ENCODE measurements around the gene KIF21A. TPM values are rescaled to one million over a fixed set of nuclear protein-coding genes. Genes with fewer than 3 reads are reported as not detected.
A peak's percentile ranks its signal among the peaks of the same experiment; 100 is the strongest.

The KIF21A gene
- total RNA-seq, 2 donors from 2014 or later = 32.3 to 35.3 TPM

DNA sequence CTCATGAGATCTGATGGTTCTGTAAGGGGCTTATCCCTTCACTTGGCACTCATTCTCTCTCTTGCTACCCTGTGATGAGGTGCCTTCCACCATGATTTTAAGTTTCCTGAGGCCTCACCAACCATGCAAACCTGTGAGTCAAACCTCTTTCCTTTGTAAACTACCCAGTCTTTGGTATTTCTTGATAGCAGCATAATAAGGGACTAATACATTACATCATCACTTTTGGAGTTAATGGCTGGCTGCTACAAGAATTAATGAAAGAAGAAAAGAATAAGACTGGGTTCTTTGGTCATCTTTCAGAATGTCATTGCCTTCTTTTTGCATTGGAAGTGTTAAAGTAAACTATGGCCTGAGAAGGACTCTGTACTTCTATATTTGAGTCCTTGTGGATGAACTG lies 5.1 kb upstream of the KIF21A start:
- no peaks in the 10 kb centered on the region for H3K27me3 ChIP-seq (ENCODE audit: control insufficient read depth, insufficient read depth, low read length, poor library complexity, severe bottlenecking)
- H3K4me1 ChIP-seq (ENCODE audit: control insufficient read depth, insufficient read depth, low read length) = peaks cover 3% of the 10 kb centered on the region
- Mint-ChIP-seq H3K27ac (no peak overlapping the region), H3K4me3 (no peak overlapping the region), H3K27me3 (ENCODE audit: insufficient read depth) (no peaks in the 10 kb centered on the region), H3K4me1 (peaks cover 18% of the 10 kb centered on the region), H3K36me3 (ENCODE audit: low read depth) (no peaks in the 10 kb centered on the region), H3K9me3 (no peaks in the 10 kb centered on the region)
- H3K27ac ChIP-seq (ENCODE audit: low read depth, low read length) = no peak overlapping the region
- H3K36me3 ChIP-seq (ENCODE audit: control insufficient read depth, insufficient read depth, low read length) = no peaks in the 10 kb centered on the region
- H3K9ac ChIP-seq (ENCODE audit: extremely low read depth, low read length, poor library complexity, severe bottlenecking) = no peak overlapping the region
- TF ChIP-seq, protein P1, sequence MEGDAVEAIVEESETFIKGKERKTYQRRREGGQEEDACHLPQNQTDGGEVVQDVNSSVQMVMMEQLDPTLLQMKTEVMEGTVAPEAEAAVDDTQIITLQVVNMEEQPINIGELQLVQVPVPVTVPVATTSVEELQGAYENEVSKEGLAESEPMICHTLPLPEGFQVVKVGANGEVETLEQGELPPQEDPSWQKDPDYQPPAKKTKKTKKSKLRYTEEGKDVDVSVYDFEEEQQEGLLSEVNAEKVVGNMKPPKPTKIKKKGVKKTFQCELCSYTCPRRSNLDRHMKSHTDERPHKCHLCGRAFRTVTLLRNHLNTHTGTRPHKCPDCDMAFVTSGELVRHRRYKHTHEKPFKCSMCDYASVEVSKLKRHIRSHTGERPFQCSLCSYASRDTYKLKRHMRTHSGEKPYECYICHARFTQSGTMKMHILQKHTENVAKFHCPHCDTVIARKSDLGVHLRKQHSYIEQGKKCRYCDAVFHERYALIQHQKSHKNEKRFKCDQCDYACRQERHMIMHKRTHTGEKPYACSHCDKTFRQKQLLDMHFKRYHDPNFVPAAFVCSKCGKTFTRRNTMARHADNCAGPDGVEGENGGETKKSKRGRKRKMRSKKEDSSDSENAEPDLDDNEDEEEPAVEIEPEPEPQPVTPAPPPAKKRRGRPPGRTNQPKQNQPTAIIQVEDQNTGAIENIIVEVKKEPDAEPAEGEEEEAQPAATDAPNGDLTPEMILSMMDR (conservative IDR thresholded peaks at IDR 0.05) = no peak
- no peaks in the 10 kb centered on the region for H3K9me3 ChIP-seq (ENCODE audit: control insufficient read depth, low read length)
- no peak for DNase-seq
- no peak overlapping the region for H3K4me3 ChIP-seq (ENCODE audit: low read length)

DNA sequence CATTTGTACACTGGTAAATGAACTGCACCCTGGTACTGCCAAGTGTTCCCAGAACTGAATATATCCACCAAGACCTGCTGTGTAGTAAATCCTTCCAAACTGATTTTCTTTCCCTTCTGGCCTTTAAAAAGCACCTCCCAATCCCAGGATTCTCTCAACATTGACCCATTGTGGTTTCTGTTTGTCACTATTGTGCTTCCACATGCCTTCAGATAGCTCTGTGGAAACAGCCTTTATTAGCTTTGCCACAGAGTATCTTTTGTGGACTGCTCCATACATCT lies 949 bp upstream of the KIF21A start:
- no peak for DNase-seq
- H3K27ac ChIP-seq (ENCODE audit: low read depth, low read length) = peak overlapping the region; percentile 98
- Mint-ChIP-seq H3K36me3 (ENCODE audit: low read depth) (no peaks in the 10 kb centered on the region), H3K27me3 (ENCODE audit: insufficient read depth) (peaks cover 1% of the 10 kb centered on the region), H3K4me1 (peaks cover 25% of the 10 kb centered on the region), H3K4me3 (peak overlapping the region; percentile 83), H3K9me3 (no peaks in the 10 kb centered on the region), H3K27ac (peak overlapping the region; percentile 74)
- no peaks in the 10 kb centered on the region for H3K9me3 ChIP-seq (ENCODE audit: control insufficient read depth, low read length)
- TF ChIP-seq, protein P1 (conservative IDR thresholded peaks at IDR 0.05) = no peak
- H3K27me3 ChIP-seq (ENCODE audit: control insufficient read depth, insufficient read depth, low read length, poor library complexity, severe bottlenecking) = no peaks in the 10 kb centered on the region
- peak overlapping the region; percentile 98 for H3K4me3 ChIP-seq (ENCODE audit: low read length)
- no peaks in the 10 kb centered on the region for H3K36me3 ChIP-seq (ENCODE audit: control insufficient read depth, insufficient read depth, low read length)
- H3K9ac ChIP-seq (ENCODE audit: extremely low read depth, low read length, poor library complexity, severe bottlenecking) = peak overlapping the region; percentile 81
- peaks cover 6% of the 10 kb centered on the region for H3K4me1 ChIP-seq (ENCODE audit: control insufficient read depth, insufficient read depth, low read length)

DNA sequence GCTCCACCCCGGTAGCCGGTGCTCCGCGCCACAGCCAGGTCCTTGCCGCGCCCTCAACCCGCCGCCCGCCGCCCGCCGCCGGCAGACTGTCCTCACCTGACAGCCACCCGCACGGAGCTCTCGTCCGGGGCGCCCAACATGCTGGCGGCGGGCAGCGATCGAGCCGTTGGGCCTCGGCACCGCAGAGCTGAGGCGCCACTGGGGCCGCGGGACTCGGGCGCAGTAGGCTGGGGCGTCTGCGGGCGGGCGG lies 164 bp downstream of the KIF21A start:
- Mint-ChIP-seq H3K27ac (peak overlapping the region; percentile 52), H3K9me3 (no peaks in the 10 kb centered on the region), H3K4me1 (peaks cover 25% of the 10 kb centered on the region), H3K27me3 (ENCODE audit: insufficient read depth) (peaks cover 1% of the 10 kb centered on the region), H3K36me3 (ENCODE audit: low read depth) (no peaks in the 10 kb centered on the region), H3K4me3 (peak overlapping the region; percentile 83)
- Histone ChIP-seq H3K27ac (ENCODE audit: low read depth, low read length) (peak overlapping the region; percentile 98), H3K9ac (ENCODE audit: extremely low read depth, low read length, poor library complexity, severe bottlenecking) (peak overlapping the region; percentile 81), H3K4me3 (ENCODE audit: low read length) (peak overlapping the region; percentile 98), H3K4me1 (ENCODE audit: control insufficient read depth, insufficient read depth, low read length) (peaks cover 6% of the 10 kb centered on the region), H3K27me3 (ENCODE audit: control insufficient read depth, insufficient read depth, low read length, poor library complexity, severe bottlenecking) (no peaks in the 10 kb centered on the region), H3K36me3 (ENCODE audit: control insufficient read depth, insufficient read depth, low read length) (no peaks in the 10 kb centered on the region), H3K9me3 (ENCODE audit: control insufficient read depth, low read length) (no peaks in the 10 kb centered on the region)
- DNase-seq = no peak
- TF ChIP-seq, protein P1 (conservative IDR thresholded peaks at IDR 0.05) = no peak
- WGBS, 2 experiments (ENCODE audit: insufficient coverage in 1 of 2, insufficient read length in 1 of 2) = 0% methylated on average over 34 of the region's 34 CpGs; no CpG with 5 or more reads in 1 of the 2 experiments
